ENCODE results near the gene PEX11B. TPM values are rescaled to one million over a fixed set of nuclear protein-coding genes. Genes with fewer than 3 reads are reported as not detected.

PEX11B gene
- total RNA-seq, 1 experiment from 2014 or later = 13.7 TPM

- Histone ChIP-seq H2BK15ac (ENCODE audit: low read depth, low read length) (no peak overlapping the region), H4K8ac (replicated peaks; ENCODE audit: insufficient read length, low read depth, low read length) (no peak overlapping the region), H2BK20ac (ENCODE audit: low read depth, low read length, poor library complexity, severe bottlenecking) (no peak overlapping the region), H4K91ac (ENCODE audit: insufficient read length, low read depth, low read length) (no peak overlapping the region), H2AK5ac (ENCODE audit: insufficient read length, low read length) (no peak overlapping the region), H3K23me2 (ENCODE audit: insufficient read length, low read depth, low read length, poor library complexity, severe bottlenecking) (no peaks in the 10 kb centered on the region), H2BK5ac (ENCODE audit: insufficient read length, low read length) (no peak overlapping the region), H2BK12ac (ENCODE audit: insufficient read length, low read depth, low read length) (no peak overlapping the region), H2AFZ (ENCODE audit: low read length) (no peak overlapping the region), H3K4ac (ENCODE audit: low read depth, low read length) (no peak overlapping the region), H3T11ph (ENCODE audit: low read length) (no peak overlapping the region), H4K5ac (ENCODE audit: insufficient read length, low read depth, low read length) (no peak overlapping the region), H3K9ac (ENCODE audit: extremely low read depth, insufficient read length, low read length) (no peak overlapping the region), H3K4me2 (ENCODE audit: insufficient read depth, insufficient read length, low read length) (no peak overlapping the region), H2BK120ac (ENCODE audit: low read depth, low read length, poor library complexity, severe bottlenecking) (no peak overlapping the region), H3K23ac (ENCODE audit: insufficient read length, low read depth, low read length) (no peak overlapping the region), H4K20me1 (ENCODE audit: control insufficient read depth, insufficient read depth, insufficient read length) (no peaks in the 10 kb centered on the region), H3K79me2 (ENCODE audit: insufficient read depth, low read length) (no peaks in the 10 kb centered on the region), H3K9me3 (ENCODE audit: control insufficient read depth, low read depth, low read length) (no peaks in the 10 kb centered on the region), H3K4me1 (ENCODE audit: insufficient read depth, low read length) (peaks cover 7% of the 10 kb centered on the region; the same call in 1 of the 2 replicates), H3K56ac (ENCODE audit: insufficient read length, low read depth, low read length) (no peak overlapping the region), H3K14ac (ENCODE audit: insufficient read depth, low read length) (no peak overlapping the region), H3K27me3 (ENCODE audit: insufficient read depth, low read length) (no peaks in the 10 kb centered on the region; the same call in 1 of the 2 replicates), H3K18ac (ENCODE audit: insufficient read length, low read depth, low read length) (no peak overlapping the region), H3K27ac (ENCODE audit: insufficient read length, low read depth, low read length) (no peak overlapping the region), H3K79me1 (ENCODE audit: insufficient read depth, low read depth, low read length, poor library complexity, severe bottlenecking) (no peaks in the 10 kb centered on the region)
- H3K27ac Mint-ChIP-seq = no peak overlapping the region; a peak in 1 of 7 replicates
- no peak overlapping the region for H3K4me3 Mint-ChIP-seq
- no peaks in the 10 kb centered on the region for H3K9me3 Mint-ChIP-seq
- WGBS (ENCODE audit: extremely low coverage, insufficient read length, low lambda C conversion rate) = no CpG with 5 or more reads among the region's 2 CpGs
- no peaks in the 10 kb centered on the region for H3K36me3 Mint-ChIP-seq (ENCODE audit: insufficient read depth in 1 of 3, low read depth in 3 of 3)
- H3K4me1 Mint-ChIP-seq = peaks cover 31 to 34% of the 10 kb centered on the region in 2 experiments
- DNase-seq = no peak
- TF ChIP-seq CTCF (conservative IDR thresholded peaks at IDR 0.05) = no peak
- H3K27me3 Mint-ChIP-seq (ENCODE audit: low read depth) = peaks cover 42% of the 10 kb centered on the region
Measured at GRCh38 chr1:145878724-145879123, 39.8 kb downstream of the PEX11B start.

Data from H9 (cell line).